Testis (tissue), 3 donors: ENCODE measurements around the gene GLI3. TPM values are rescaled to one million over a fixed set of nuclear protein-coding genes. Genes with fewer than 3 reads are reported as not detected.

Experiments
- DNase-seq: peaks from one replicate; pipeline ENCODE4 v3.0.0-alpha.2; 2019
- H3K27ac ChIP-seq, 2 donors: fragments of 200-600 bp; sonication (generic); one replicate each; pipeline ENCODE4 v1.5.1; 2019
- H3K27me3 ChIP-seq: fragments of 200-600 bp; sonication (generic); one replicate; pipeline ENCODE4 v1.5.1; 2019
- H3K36me3 ChIP-seq: fragments of 200-600 bp; sonication (generic); one replicate; pipeline ENCODE4 v1.5.1; 2017; ENCODE audit warnings: low read depth; ENCODE audit errors: missing control alignments
- H3K4me1 ChIP-seq: fragments of 200-600 bp; sonication (generic); one replicate; pipeline ENCODE4 v1.5.1; 2019
- H3K4me3 ChIP-seq, 2 donors: fragments of 200-600 bp; sonication (generic); one replicate each; pipeline ENCODE4 v1.5.1; 2017 to 2019
- H3K9me3 ChIP-seq: fragments of 200-600 bp; sonication (generic); one replicate; pipeline ENCODE4 v1.5.1; 2017
- CTCF ChIP-seq, 3 experiments: fragments of 450-650 bp in 2 of 3; fragments of 200-600 bp in 1 of 3; sonication (generic) in 1 of 3; IDR thresholded peaks; one replicate each; pipeline ENCODE4 v1.5.1; 2016 to 2019; ENCODE audit warnings: antibody characterized with exemption in 3 of 3, mild to moderate bottlenecking in 2 of 3, moderate library complexity in 1 of 3
- POLR2A ChIP-seq: fragments of 450-650 bp; IDR thresholded peaks from one replicate; pipeline ENCODE4 v1.6.1; 2017; ENCODE audit warnings: antibody characterized with exemption, mild to moderate bottlenecking, moderate library complexity
- WGBS, 2 donors: methylation state at CpG; one replicate each; pipeline ENCODE4 v1.1.5; 2018; 5-methylcytosine and 5-hydroxymethylcytosine counted together
- intact Hi-C: fragments of 100-400 bp; cut with DNase I; formaldehyde crosslinking; loops from one replicate; pipeline ENCODE4 v1.15.1; 2023; ENCODE audit warnings: low total_unique reads
- polyA plus RNA-seq: library from polyadenylated mRNA; stranded (reverse); fragments of 350-450 nt; fragmentation: Illumina TruSeq; extraction: RNeasy Lipid Tissue Mini Kit (QIAGEN cat#74804); gene quantifications from one replicate; pipeline ENCODE4 v1.2.3, GENCODE V29; 2014; ENCODE audit warnings: low read depth, low replicate concordance; ENCODE audit not compliant: insufficient read depth
- total RNA-seq, 2 donors: library from RNA; depleted of rRNA; stranded (reverse); fragments of >200 nt; gene quantifications; one replicate each; pipeline ENCODE4 v1.2.3, GENCODE V29; 2016

The GLI3 gene
- total and polyA plus RNA-seq, 3 donors from 2014 or later: 3.8 to 7.3 (median 5.0) TPM

- Histone ChIP-seq H3K36me3 (no peaks in the 10 kb centered on the region), H3K27ac (no peak overlapping the region), H3K27me3 (no peaks in the 10 kb centered on the region), H3K4me3 (no peak overlapping the region), H3K4me1 (no peaks in the 10 kb centered on the region), H3K9me3 (no peaks in the 10 kb centered on the region)
- DNase-seq: no peak
- no peak for TF ChIP-seq POLR2A
- TF ChIP-seq CTCF (IDR thresholded peaks at IDR 0.05): no peak
- intact Hi-C loops: no loop called here
- 83 to 88% methylated on average over 4 of the region's 4 CpGs for WGBS, 2 donors
Measured at GRCh38 chr7:42117201-42117600, 119.8 kb downstream of the GLI3 start.

- Histone ChIP-seq H3K27me3 (no peaks in the 10 kb centered on the region), H3K4me1 (no peaks in the 10 kb centered on the region), H3K4me3 (no peak overlapping the region), H3K27ac (no peak overlapping the region), H3K36me3 (no peaks in the 10 kb centered on the region), H3K9me3 (no peaks in the 10 kb centered on the region)
- intact Hi-C loops: no loop called here
- WGBS, 2 donors: 67 to 82% methylated on average over 2 of the region's 2 CpGs
- no peak for DNase-seq
- TF ChIP-seq POLR2A (no peak), CTCF (IDR thresholded peaks at IDR 0.05) (no peak)
Measured at GRCh38 chr7:42115795-42116194, 121.2 kb downstream of the GLI3 start.

GRCh38 chr7:42110333-42110732 lies 126.7 kb downstream of the GLI3 start:
- H3K36me3 ChIP-seq: no peaks in the 10 kb centered on the region
- TF ChIP-seq CTCF (IDR thresholded peaks at IDR 0.05): no peak
- TF ChIP-seq POLR2A: no peak
- no peaks in the 10 kb centered on the region for H3K9me3 ChIP-seq
- DNase-seq: no peak
- intact Hi-C loops: no loop called here
- no peaks in the 10 kb centered on the region for H3K27me3 ChIP-seq
- peaks cover 8% of the 10 kb centered on the region for H3K4me1 ChIP-seq
- no peak overlapping the region for H3K4me3 ChIP-seq
- no peak overlapping the region for H3K27ac ChIP-seq
- 92 to 93% methylated on average over 5 of the region's 5 CpGs for WGBS, 2 donors

GRCh38 chr7:42108803-42109528 lies 128.0 kb downstream of the GLI3 start:
- no peak overlapping the region for H3K27ac ChIP-seq
- no peak for TF ChIP-seq CTCF (IDR thresholded peaks at IDR 0.05)
- no peak for TF ChIP-seq POLR2A
- H3K9me3 ChIP-seq: no peaks in the 10 kb centered on the region
- intact Hi-C loops: no loop called here
- no peaks in the 10 kb centered on the region for H3K36me3 ChIP-seq
- DNase-seq: no peak
- 92 to 94% methylated on average over 7 of the region's 7 CpGs for WGBS, 2 donors
- H3K4me1 ChIP-seq: peaks cover 8% of the 10 kb centered on the region
- H3K27me3 ChIP-seq: no peaks in the 10 kb centered on the region
- no peak overlapping the region for H3K4me3 ChIP-seq
